ENCODE data around the gene AUH. TPM values are rescaled to one million over a fixed set of nuclear protein-coding genes. Genes with fewer than 3 reads are reported as not detected.

The AUH gene
- total and polyA plus RNA-seq, 10 of the 15 experiments (the other 5 are each of a cell fraction or from before 2014, with no cell fraction given), result 1.7 to 7.3 (median 4.6) TPM

GRCh38 chr9:91241909-91242308 lies 119.8 kb downstream of the AUH start:
- H3K9me3 ChIP-seq (replicated peaks; ENCODE audit: control insufficient read depth, insufficient read depth, low read length), result no peaks in the 10 kb centered on the region
- no peaks in the 10 kb centered on the region for H4K20me1 ChIP-seq (ENCODE audit: control insufficient read depth, insufficient read depth)
- no peak overlapping the region for H3K9ac ChIP-seq (ENCODE audit: control insufficient read depth, insufficient read depth, low read length)
- no peaks in the 10 kb centered on the region for H3K36me3 ChIP-seq (ENCODE audit: control insufficient read depth in 2 of 2, insufficient read depth in 2 of 2, low read length in 1 of 2)
- TF ChIP-seq SIX5 (IDR thresholded peaks at IDR 0.05; ENCODE audit: low read depth, low read length, severe bottlenecking), result no peak
- in situ Hi-C loops (cut with MboI) (no loop called here), intact Hi-C loops (cut with micrococcal nuclease; ENCODE audit: unreplicated experiment) (no loop called here)
- no peak for ATAC-seq
- no peaks in the 10 kb centered on the region for H3K4me1 ChIP-seq (ENCODE audit: control insufficient read depth, insufficient read depth, low read length)
- no peak overlapping the region for H2AFZ ChIP-seq (ENCODE audit: control insufficient read depth, low read depth, low read length)
- no TSS peak for BruUV-seq (replicated peaks)
- ChIA-PET RAD21 (ENCODE audit: unreplicated experiment) (no interaction called here), POLR2A (no interaction called here), CTCF (no interaction called here), SMC1A (ENCODE audit: uncharacterized antibody, unreplicated experiment) (no interaction called here)
- H3K27me3 ChIP-seq (replicated peaks in 1 of 2; ENCODE audit: control insufficient read depth in 2 of 2, insufficient read depth in 2 of 2, low read length in 1 of 2), result no peaks in the 10 kb centered on the region
- H3K79me2 ChIP-seq (ENCODE audit: control insufficient read depth, insufficient read depth, low read length), result no peaks in the 10 kb centered on the region
- 75% methylated on average over 4 of the region's 4 CpGs for WGBS (ENCODE audit: insufficient coverage, insufficient replicate concordance, low lambda C conversion rate, missing lambda C conversion rate)
- H3K4me3 ChIP-seq, result no peak overlapping the region
- no peak overlapping the region for H3K27ac ChIP-seq (ENCODE audit: control insufficient read depth, insufficient read depth)
- DNase-seq (ENCODE audit: low read depth, low spot score), result no peak
- no peak overlapping the region for H3K4me2 ChIP-seq (ENCODE audit: control insufficient read depth, insufficient read depth)
- no peak for FAIRE-seq

DNA sequence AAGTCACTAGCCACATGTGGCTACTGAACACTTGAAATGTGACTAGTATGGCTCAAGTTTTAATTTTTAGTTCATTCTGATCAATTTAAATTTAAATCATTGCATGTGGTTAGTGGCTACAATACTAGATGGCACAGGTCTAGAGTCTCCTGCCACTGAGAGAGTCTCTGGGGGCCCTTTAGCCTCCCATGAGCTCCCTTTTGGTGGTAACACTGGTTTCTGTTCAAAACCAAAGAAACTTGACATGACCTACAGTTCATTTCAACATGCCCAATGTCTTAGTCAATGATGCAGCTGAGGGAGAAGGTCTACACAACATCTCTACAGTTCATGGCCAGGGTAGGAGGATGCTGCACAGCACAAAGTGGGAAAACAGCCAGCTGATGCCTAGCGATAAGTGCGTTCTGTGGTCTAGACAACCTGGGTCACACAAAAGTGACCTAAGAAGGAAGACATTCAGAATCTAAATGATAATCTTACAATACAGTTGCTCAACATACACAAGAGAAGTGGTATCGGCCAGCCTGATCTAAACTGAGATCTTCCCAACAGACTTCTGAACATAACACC lies 121.0 kb downstream of the AUH start:
- ATAC-seq (no peak), DNase-seq (ENCODE audit: low read depth, low spot score) (no peak), FAIRE-seq (no peak)
- H3K79me2 ChIP-seq (ENCODE audit: control insufficient read depth, insufficient read depth, low read length), result no peaks in the 10 kb centered on the region
- H2AFZ ChIP-seq (ENCODE audit: control insufficient read depth, low read depth, low read length), result no peak overlapping the region
- H3K9me3 ChIP-seq (replicated peaks; ENCODE audit: control insufficient read depth, insufficient read depth, low read length), result no peaks in the 10 kb centered on the region
- no peak overlapping the region for H3K4me3 ChIP-seq
- ChIA-PET CTCF (no interaction called here), SMC1A (ENCODE audit: uncharacterized antibody, unreplicated experiment) (no interaction called here), POLR2A (no interaction called here), RAD21 (ENCODE audit: unreplicated experiment) (no interaction called here)
- TF ChIP-seq, protein P1, sequence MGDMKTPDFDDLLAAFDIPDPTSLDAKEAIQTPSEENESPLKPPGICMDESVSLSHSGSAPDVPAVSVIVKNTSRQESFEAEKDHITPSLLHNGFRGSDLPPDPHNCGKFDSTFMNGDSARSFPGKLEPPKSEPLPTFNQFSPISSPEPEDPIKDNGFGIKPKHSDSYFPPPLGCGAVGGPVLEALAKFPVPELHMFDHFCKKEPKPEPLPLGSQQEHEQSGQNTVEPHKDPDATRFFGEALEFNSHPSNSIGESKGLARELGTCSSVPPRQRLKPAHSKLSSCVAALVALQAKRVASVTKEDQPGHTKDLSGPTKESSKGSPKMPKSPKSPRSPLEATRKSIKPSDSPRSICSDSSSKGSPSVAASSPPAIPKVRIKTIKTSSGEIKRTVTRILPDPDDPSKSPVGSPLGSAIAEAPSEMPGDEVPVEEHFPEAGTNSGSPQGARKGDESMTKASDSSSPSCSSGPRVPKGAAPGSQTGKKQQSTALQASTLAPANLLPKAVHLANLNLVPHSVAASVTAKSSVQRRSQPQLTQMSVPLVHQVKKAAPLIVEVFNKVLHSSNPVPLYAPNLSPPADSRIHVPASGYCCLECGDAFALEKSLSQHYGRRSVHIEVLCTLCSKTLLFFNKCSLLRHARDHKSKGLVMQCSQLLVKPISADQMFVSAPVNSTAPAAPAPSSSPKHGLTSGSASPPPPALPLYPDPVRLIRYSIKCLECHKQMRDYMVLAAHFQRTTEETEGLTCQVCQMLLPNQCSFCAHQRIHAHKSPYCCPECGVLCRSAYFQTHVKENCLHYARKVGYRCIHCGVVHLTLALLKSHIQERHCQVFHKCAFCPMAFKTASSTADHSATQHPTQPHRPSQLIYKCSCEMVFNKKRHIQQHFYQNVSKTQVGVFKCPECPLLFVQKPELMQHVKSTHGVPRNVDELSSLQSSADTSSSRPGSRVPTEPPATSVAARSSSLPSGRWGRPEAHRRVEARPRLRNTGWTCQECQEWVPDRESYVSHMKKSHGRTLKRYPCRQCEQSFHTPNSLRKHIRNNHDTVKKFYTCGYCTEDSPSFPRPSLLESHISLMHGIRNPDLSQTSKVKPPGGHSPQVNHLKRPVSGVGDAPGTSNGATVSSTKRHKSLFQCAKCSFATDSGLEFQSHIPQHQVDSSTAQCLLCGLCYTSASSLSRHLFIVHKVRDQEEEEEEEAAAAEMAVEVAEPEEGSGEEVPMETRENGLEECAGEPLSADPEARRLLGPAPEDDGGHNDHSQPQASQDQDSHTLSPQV (IDR thresholded peaks at IDR 0.05), result no peak
- TF ChIP-seq ZNF207 (IDR thresholded peaks at IDR 0.05; ENCODE audit: borderline replicate concordance) (no peak), SRF (IDR thresholded peaks at IDR 0.05; ENCODE audit: low read depth in 2 of 2, low read length in 2 of 2) (no peak), NBN (IDR thresholded peaks at IDR 0.05) (no peak)
- no peak overlapping the region for H3K27ac ChIP-seq (ENCODE audit: control insufficient read depth, insufficient read depth)
- H3K36me3 ChIP-seq (ENCODE audit: control insufficient read depth in 2 of 2, insufficient read depth in 2 of 2, low read length in 1 of 2), result no peaks in the 10 kb centered on the region
- no peaks in the 10 kb centered on the region for H3K4me1 ChIP-seq (ENCODE audit: control insufficient read depth, insufficient read depth, low read length)
- 78% methylated on average over 3 of the region's 3 CpGs for WGBS (ENCODE audit: insufficient coverage, insufficient replicate concordance, low lambda C conversion rate, missing lambda C conversion rate)
- no peak overlapping the region for H3K4me2 ChIP-seq (ENCODE audit: control insufficient read depth, insufficient read depth)
- in situ Hi-C loops (cut with MboI), result no loop called here
- no TSS peak for BruUV-seq (replicated peaks)
- no peaks in the 10 kb centered on the region for H4K20me1 ChIP-seq (ENCODE audit: control insufficient read depth, insufficient read depth)
- H3K9ac ChIP-seq (ENCODE audit: control insufficient read depth, insufficient read depth, low read length), result no peak overlapping the region
- H3K27me3 ChIP-seq (replicated peaks in 1 of 2; ENCODE audit: control insufficient read depth in 2 of 2, insufficient read depth in 2 of 2, low read length in 1 of 2), result no peaks in the 10 kb centered on the region
- intact Hi-C loops (cut with micrococcal nuclease; ENCODE audit: unreplicated experiment), result no loop called here
